Femur (tissue), 1 donor: Measurements from ENCODE around the gene CAPN11.
A peak's percentile ranks its signal among the peaks of the same experiment; 100 is the strongest.

ENCODE experiments used
- DNase-seq: peaks from one replicate; pipeline ENCODE4 v3.0.0-alpha.2; 2017

CAPN11 gene

DNA sequence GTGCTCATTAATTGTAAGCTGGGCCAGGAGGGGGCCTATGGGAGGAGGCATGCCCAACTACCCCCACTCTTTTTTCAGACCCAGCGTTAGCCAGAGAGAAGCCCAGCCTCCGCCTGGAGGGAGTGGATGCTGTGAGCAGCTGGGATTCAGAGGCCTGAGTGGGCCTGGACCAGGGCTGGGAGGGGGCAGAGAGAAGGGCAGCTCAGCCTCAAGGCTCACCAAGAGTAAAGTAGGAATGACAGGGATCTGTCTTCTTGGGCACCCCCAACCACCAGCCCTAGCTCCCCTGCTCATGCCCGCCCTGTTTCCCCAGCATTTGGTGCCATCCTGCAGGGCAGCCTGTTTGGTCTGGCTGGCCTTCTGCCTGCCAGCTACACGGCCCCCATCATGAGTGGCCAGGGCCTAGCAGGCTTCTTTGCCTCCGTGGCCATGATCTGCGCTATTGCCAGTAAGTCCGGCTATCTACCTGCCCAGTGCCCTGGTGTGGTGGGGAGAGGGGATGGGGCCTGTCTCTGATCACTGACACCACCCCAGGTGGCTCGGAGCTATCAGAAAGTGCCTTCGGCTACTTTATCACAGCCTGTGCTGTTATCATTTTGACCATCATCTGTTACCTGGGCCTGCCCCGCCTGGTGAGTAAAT is 71.5 kb downstream of the CAPN11 start:
- DNase-seq = peak; percentile 3

DNA sequence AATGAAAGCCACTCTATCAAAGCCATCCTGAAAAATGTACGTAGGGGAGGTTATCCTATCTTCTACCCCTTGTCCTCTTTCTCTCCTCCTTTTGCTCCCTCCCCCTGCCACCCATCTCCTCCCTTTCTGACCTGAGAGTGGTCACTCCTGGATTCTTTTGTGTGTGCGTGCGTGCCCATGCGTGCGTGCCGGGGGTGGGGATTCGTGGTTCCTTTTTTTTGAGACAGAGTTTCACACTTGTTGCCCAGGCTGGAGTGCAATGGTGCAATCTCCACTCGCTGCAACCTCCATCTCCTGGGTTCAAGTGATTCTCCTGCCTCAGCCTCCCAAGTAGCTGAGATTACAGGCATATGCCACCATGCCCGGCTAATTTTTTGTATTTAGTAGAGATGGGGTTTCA is 72.8 kb downstream of the CAPN11 start:
- DNase-seq = peak; percentile 15

DNA sequence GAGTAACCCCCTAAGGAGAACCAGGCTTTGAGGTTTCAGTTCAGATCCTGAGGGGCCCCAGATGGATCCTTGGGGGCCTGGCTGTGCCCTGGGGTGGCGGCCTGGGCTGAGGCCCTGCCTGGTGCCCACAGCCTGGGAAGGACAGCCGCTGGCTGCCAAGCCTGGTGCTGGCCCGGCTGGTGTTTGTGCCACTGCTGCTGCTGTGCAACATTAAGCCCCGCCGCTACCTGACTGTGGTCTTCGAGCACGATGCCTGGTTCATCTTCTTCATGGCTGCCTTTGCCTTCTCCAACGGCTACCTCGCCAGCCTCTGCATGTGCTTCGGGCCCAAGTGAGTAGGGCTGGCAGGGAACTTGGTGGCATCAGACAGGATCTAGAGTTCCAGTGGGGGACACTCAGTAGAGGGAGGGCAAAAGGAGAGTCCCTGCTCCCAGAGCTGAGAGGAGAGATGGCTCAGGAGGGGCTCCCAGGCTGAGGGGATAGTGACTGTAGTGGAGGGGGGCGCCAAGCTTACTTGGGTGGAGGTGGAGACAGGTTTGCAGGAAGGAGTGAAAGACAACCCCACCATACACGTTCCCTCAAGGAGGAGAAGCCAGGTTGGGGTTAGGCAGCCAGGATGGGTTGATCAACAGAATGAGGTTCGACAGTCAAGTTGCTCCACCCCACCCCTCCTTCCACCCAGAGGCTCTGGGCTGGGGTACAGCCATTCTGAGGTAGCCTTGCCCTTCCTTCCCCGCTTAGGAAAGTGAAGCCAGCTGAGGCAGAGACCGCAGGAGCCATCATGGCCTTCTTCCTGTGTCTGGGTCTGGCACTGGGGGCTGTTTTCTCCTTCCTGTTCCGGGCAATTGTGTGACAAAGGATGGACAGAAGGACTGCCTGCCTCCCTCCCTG is 74.3 kb downstream of the CAPN11 start:
- DNase-seq = peak; percentile 23

DNA sequence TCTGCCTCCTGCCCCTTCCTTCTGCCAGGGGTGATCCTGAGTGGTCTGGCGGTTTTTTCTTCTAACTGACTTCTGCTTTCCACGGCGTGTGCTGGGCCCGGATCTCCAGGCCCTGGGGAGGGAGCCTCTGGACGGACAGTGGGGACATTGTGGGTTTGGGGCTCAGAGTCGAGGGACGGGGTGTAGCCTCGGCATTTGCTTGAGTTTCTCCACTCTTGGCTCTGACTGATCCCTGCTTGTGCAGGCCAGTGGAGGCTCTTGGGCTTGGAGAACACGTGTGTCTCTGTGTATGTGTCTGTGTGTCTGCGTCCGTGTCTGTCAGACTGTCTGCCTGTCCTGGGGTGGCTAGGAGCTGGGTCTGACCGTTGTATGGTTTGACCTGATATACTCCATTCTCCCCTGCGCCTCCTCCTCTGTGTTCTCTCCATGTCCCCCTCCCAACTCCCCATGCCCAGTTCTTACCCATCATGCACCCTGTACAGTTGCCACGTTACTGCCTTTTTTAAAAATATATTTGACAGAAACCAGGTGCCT is 75.0 kb downstream of the CAPN11 start:
- DNase-seq = no peak
